Stimulated activated CD4-positive, alpha-beta T cell treated with anti-CD3 and anti-CD28 coated beads, Interleukin-1b, Interleukin-23, amount 100 ng/mL, for 4 hours (primary cell): ENCODE results near the gene TACR1.

Source experiments
- DNase-seq, 2 donors: peaks; one replicate each; pipeline ENCODE4 v3.0.0-alpha.2; 2020; ENCODE audit warnings: low read depth in 2 of 2

TACR1 gene

GRCh38 chr2:75020476-75020875, 178.8 kb downstream of the TACR1 start:
- no peak for DNase-seq

GRCh38 chr2:75019790-75020189, 179.5 kb downstream of the TACR1 start:
- no peak for DNase-seq

GRCh38 chr2:75018162-75018561, 181.2 kb downstream of the TACR1 start:
- no peak for DNase-seq

- no peak for DNase-seq
Observed at GRCh38 chr2:75012080-75012479, 187.2 kb downstream of the TACR1 start.

GRCh38 chr2:75010571-75010970, 188.7 kb downstream of the TACR1 start:
- no peak for DNase-seq

GRCh38 chr2:75007819-75008218, 191.5 kb downstream of the TACR1 start:
- DNase-seq, result no peak

GRCh38 chr2:75007061-75007460, 192.3 kb downstream of the TACR1 start:
- DNase-seq, result no peak

- DNase-seq, result no peak
Observed at GRCh38 chr2:75006041-75006440, 193.3 kb downstream of the TACR1 start.

- DNase-seq, result no peak
Observed at GRCh38 chr2:75003773-75004172, 195.5 kb downstream of the TACR1 start.

GRCh38 chr2:75003276-75003675, 196.0 kb downstream of the TACR1 start:
- no peak for DNase-seq

- no peak for DNase-seq
Observed at GRCh38 chr2:75002007-75002406, 197.3 kb downstream of the TACR1 start.

- no peak for DNase-seq
Observed at GRCh38 chr2:74999468-74999867, 199.9 kb downstream of the TACR1 start.
